Measurements from ENCODE around the gene C6orf120.

C6orf120 gene

GRCh38 chr6:169726049-169726400, 24.1 kb downstream of the C6orf120 start:
- no peak for DNase-seq

- no peak for DNase-seq
Measured at GRCh38 chr6:169726963-169727362, 25.0 kb downstream of the C6orf120 start.

- DNase-seq: no peak
Measured at GRCh38 chr6:169729961-169730360, 28.0 kb downstream of the C6orf120 start.

GRCh38 chr6:169738204-169738975, 36.5 kb downstream of the C6orf120 start:
- no peak for DNase-seq

- DNase-seq: no peak
Measured at GRCh38 chr6:169738976-169739529, 37.1 kb downstream of the C6orf120 start.

GRCh38 chr6:169741344-169741743, 39.4 kb downstream of the C6orf120 start:
- DNase-seq: no peak

GRCh38 chr6:169745405-169745804, 43.5 kb downstream of the C6orf120 start:
- DNase-seq: no peak

GRCh38 chr6:169746556-169746955, 44.6 kb downstream of the C6orf120 start:
- no peak for DNase-seq

GRCh38 chr6:169751242-169752073, 49.5 kb downstream of the C6orf120 start, which contains the start of the genes DYNLT2 and ERMARD:
DYNLT2 (minus strand) TSS chr6:169751572; CDS start chr6:169751458, 114 bp downstream.
ERMARD (plus strand) TSS chr6:169751622; CDS start chr6:169751658, 36 bp downstream.
- peak; percentile 74 for DNase-seq

- DNase-seq: peak; percentile 6
Measured at GRCh38 chr6:169752074-169752623, 50.2 kb downstream of the C6orf120 start.
